ENCODE measurements around the gene FLYWCH1. TPM values are rescaled to one million over a fixed set of nuclear protein-coding genes. Genes with fewer than 3 reads are reported as not detected.
"Not testable (repeated sequence)": the region's sequence is repeated elsewhere in the genome, so short reads cannot be mapped to it uniquely, and the experiment has no call there.

FLYWCH1 gene
- total and polyA plus RNA-seq, 2 donors (not counting 1 experiment from before 2014, with no cell fraction given): 78.3 to 120 TPM

DNA sequence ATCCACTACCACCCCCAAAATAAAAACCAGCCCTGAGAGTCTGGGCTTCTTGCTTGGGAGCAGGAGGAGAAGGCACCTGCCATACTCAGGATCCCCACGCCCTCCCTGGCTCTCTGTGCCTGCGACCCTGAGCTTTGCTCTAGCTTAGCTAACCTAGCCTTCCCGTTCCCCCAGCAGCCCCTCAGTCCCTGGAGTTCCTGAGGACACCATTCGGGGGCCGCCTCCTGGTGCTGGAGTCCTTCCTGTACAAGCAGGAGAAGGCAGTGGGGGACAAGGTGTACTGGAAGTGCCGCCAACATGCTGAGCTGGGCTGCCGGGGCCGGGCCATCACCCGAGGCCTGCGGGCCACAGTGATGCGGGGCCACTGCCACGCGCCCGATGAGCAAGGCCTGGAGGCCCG, 18.5 kb downstream of the FLYWCH1 start:
- intact Hi-C loops (cut with micrococcal nuclease): no loop called here
- Mint-ChIP-seq H3K4me3 (no peak overlapping the region), H3K4me1 (peaks cover 7% of the 10 kb centered on the region), H3K27me3 (no peaks in the 10 kb centered on the region), H3K27ac (no peak overlapping the region), H3K9me3 (ENCODE audit: insufficient read depth) (no peaks in the 10 kb centered on the region)
- peaks cover 0 to 15% of the 10 kb centered on the region in 2 experiments for H3K36me3 ChIP-seq (replicated peaks in 1 of 2; ENCODE audit: control extremely low read depth in 1 of 2, control insufficient read depth in 1 of 2, extremely low read depth in 1 of 2, insufficient read depth in 2 of 2, low read length in 1 of 2)
- peaks cover 6% of the 10 kb centered on the region for H3K79me2 ChIP-seq (ENCODE audit: control insufficient read depth, insufficient read depth, low read length)
- ChIA-PET CTCF (interaction anchor here (0.6 kb wide), 1 partner anchor 50 kb away, joined by 3 read pairs; no protein-coding TSS in a partner anchor), POLR2A (no interaction called here)
- H4K20me1 ChIP-seq (ENCODE audit: control insufficient read depth, insufficient read depth, low read length, poor library complexity, severe bottlenecking): peaks cover 5% of the 10 kb centered on the region
- no peak overlapping the region for H3K27ac ChIP-seq (ENCODE audit: low read length in 2 of 2)
- no peak overlapping the region for H3K9ac ChIP-seq (ENCODE audit: low read length)
- no peak overlapping the region for H2AFZ ChIP-seq (ENCODE audit: insufficient read depth, low read depth, low read length, poor library complexity, severe bottlenecking)
- ATAC-seq (ENCODE audit: low read depth) (no peak), DNase-seq (no peak)
- H3K4me1 ChIP-seq (ENCODE audit: control insufficient read depth in 2 of 2, insufficient read depth in 2 of 2, low read length in 2 of 2): peaks cover 4 to 9% of the 10 kb centered on the region in 2 donors
- H3K4me3 ChIP-seq (ENCODE audit: control extremely low read depth in 1 of 5, extremely low read depth in 1 of 5, insufficient read depth in 1 of 5, low read depth in 2 of 5, low read length in 4 of 5): no peak overlapping the region
- no peaks in the 10 kb centered on the region for H3K9me3 ChIP-seq (ENCODE audit: control extremely low read depth in 1 of 3, control insufficient read depth in 2 of 3, insufficient read depth in 1 of 3, low read length in 2 of 3)
- TF ChIP-seq EZH2 (IDR thresholded peaks at IDR 0.05; ENCODE audit: borderline replicate concordance, insufficient read depth, low read depth, low read length, poor library complexity, severe bottlenecking): no peak
- TF ChIP-seq, protein P1, sequence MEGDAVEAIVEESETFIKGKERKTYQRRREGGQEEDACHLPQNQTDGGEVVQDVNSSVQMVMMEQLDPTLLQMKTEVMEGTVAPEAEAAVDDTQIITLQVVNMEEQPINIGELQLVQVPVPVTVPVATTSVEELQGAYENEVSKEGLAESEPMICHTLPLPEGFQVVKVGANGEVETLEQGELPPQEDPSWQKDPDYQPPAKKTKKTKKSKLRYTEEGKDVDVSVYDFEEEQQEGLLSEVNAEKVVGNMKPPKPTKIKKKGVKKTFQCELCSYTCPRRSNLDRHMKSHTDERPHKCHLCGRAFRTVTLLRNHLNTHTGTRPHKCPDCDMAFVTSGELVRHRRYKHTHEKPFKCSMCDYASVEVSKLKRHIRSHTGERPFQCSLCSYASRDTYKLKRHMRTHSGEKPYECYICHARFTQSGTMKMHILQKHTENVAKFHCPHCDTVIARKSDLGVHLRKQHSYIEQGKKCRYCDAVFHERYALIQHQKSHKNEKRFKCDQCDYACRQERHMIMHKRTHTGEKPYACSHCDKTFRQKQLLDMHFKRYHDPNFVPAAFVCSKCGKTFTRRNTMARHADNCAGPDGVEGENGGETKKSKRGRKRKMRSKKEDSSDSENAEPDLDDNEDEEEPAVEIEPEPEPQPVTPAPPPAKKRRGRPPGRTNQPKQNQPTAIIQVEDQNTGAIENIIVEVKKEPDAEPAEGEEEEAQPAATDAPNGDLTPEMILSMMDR (IDR thresholded peaks at IDR 0.05): no peak
- over 99% methylated on average over 15 of the region's 15 CpGs for WGBS (ENCODE audit: insufficient coverage)
- no peaks in the 10 kb centered on the region for H3K27me3 ChIP-seq (replicated peaks in 1 of 4; ENCODE audit: control extremely low read depth in 1 of 4, control insufficient read depth in 3 of 4, insufficient read depth in 4 of 4, low read length in 3 of 4)
- no peak overlapping the region for H3K4me2 ChIP-seq (replicated peaks; ENCODE audit: low read depth, low read length, poor library complexity, severe bottlenecking)

DNA sequence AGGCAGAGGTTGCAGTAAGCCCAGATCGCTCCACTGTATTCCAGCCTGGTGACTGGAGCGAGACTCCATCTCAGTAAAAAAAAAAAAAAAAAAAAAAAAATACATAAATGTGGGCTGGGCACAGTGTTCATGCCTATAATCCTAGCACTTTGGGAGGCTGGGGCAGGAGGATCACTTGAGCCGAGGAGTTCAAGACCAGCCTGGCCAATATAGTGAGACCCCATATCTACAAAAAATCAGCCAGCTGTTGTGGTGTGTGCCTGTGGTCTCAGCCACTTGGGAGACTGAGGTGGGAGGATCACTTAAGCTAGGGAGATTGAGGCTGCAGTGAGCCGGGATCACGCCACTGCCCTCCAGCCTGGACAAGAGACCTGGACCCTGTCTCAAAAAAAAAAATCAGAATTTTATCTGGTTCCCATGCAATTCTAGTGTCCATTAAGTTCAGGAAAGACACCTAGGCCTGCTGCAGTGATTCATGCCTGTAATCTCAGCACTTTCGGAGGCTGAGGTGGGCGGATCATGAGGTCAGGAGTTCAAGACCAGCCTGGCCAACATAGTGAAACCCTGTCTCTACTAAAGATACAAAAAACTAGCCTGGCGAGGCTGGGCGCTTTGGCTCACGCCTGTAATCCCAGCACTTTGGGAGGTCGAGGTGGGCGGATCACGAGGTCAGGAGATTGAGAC, 19.6 kb downstream of the FLYWCH1 start:
- H3K4me3 ChIP-seq (ENCODE audit: control extremely low read depth in 1 of 5, extremely low read depth in 1 of 5, insufficient read depth in 1 of 5, low read depth in 2 of 5, low read length in 4 of 5); H3K9me3 ChIP-seq (ENCODE audit: control extremely low read depth in 1 of 3, control insufficient read depth in 2 of 3, insufficient read depth in 1 of 3, low read length in 2 of 3); H3K27me3 Mint-ChIP-seq; H3K27me3 ChIP-seq (replicated peaks in 1 of 4; ENCODE audit: control extremely low read depth in 1 of 4, control insufficient read depth in 3 of 4, insufficient read depth in 4 of 4, low read length in 3 of 4); H3K4me1 ChIP-seq (ENCODE audit: control insufficient read depth in 2 of 2, insufficient read depth in 2 of 2, low read length in 2 of 2); H4K20me1 ChIP-seq (ENCODE audit: control insufficient read depth, insufficient read depth, low read length, poor library complexity, severe bottlenecking); DNase-seq; H3K4me3 Mint-ChIP-seq; H3K4me1 Mint-ChIP-seq; H2AFZ ChIP-seq (ENCODE audit: insufficient read depth, low read depth, low read length, poor library complexity, severe bottlenecking); H3K27ac ChIP-seq (ENCODE audit: low read length in 2 of 2); H3K27ac Mint-ChIP-seq; H3K79me2 ChIP-seq (ENCODE audit: control insufficient read depth, insufficient read depth, low read length); intact Hi-C loops (cut with micrococcal nuclease); H3K9me3 Mint-ChIP-seq (ENCODE audit: insufficient read depth); H3K4me2 ChIP-seq (replicated peaks; ENCODE audit: low read depth, low read length, poor library complexity, severe bottlenecking); H3K9ac ChIP-seq (ENCODE audit: low read length); ATAC-seq (ENCODE audit: low read depth): not testable (repeated sequence)
- CTCF ChIA-PET: interaction anchor here (0.8 kb wide), 1 partner anchor 53 kb away, joined by 4 read pairs; no protein-coding TSS in a partner anchor
- H3K36me3 ChIP-seq (replicated peaks in 1 of 2; ENCODE audit: control extremely low read depth in 1 of 2, control insufficient read depth in 1 of 2, extremely low read depth in 1 of 2, insufficient read depth in 2 of 2, low read length in 1 of 2): peaks cover 0 to 15% of the 10 kb centered on the region in 2 experiments
- 100% methylated on average over 8 of the region's 13 CpGs for WGBS (ENCODE audit: insufficient coverage)
- POLR2A ChIA-PET: interaction anchor here (0.7 kb wide), 1 partner anchor 32 kb away, joined by 4 read pairs; no protein-coding TSS in a partner anchor

Data from B cell (primary cell).